GM18502 (cell line): ENCODE results near the gene MOAP1.
A peak's percentile ranks its signal among the peaks of the same experiment; 100 is the strongest.
"Not testable (repeated sequence)": the region's sequence is repeated elsewhere in the genome, so short reads cannot be mapped to it uniquely, and the experiment has no call there.

Experiments used
- ATAC-seq: cut with Tn5 transposase; IDR thresholded peaks from one replicate; pipeline ENCODE4 v1.9.1; 2021; ENCODE audit warnings: mild to moderate bottlenecking; ENCODE audit not compliant: unreplicated experiment, poor library complexity

Gene MOAP1

DNA sequence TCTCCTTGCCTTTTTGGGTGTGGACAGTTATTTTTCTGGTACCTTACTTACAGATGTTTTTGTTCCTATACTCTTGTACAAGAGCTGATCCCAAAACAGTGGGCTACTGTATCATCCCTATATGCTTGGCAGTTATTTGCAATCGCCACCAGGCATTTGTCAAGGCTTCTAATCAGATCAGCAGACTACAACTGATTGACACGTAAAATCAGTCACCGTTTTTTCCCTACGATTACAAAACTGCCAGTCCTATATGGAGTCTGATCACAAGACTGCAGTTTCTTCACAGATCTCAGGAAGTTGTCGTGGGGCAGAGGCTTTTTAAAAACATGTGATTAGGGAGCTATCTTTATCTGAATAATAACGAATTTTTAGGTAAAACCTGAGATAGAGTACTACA is 1.8 kb upstream of the MOAP1 start:
- no peak for ATAC-seq

- peak; percentile 10 for ATAC-seq
Measured at GRCh38 chr14:93185349-93185720, 638 bp upstream of the MOAP1 start.

- no peak for ATAC-seq
Measured at GRCh38 chr14:93183596-93184317, 940 bp downstream of the MOAP1 start.

- no peak for ATAC-seq
Measured at GRCh38 chr14:93175492-93175891, 9.2 kb downstream of the MOAP1 start.

- not testable (repeated sequence) for ATAC-seq
Measured at GRCh38 chr14:93174731-93175130, 10.0 kb downstream of the MOAP1 start.

DNA sequence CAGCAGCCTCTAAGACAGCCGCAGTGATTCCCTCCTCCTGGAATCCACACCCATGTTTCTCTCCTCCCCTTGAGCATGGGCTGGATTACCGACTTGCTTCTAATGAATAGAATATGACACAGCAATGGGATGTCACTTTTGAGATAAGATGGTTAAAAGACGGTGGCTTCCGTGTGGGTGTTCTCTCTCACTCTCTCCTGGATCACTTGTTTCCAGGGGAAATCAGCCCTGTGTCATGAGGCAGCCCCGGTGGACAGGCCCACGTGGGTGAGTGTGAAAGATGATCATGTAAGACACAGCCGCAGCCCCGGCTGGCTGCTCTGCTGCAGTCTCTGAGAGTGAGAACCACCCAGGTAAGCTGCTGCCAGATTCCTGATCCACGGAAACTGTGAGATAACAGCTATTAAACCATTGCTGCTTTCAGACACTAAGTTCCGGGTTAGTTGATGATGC is 10.7 kb downstream of the MOAP1 start:
- ATAC-seq = no peak

GRCh38 chr14:93171376-93171775 is 13.3 kb downstream of the MOAP1 start:
- ATAC-seq = no peak

GRCh38 chr14:93170141-93170540 is 14.6 kb downstream of the MOAP1 start:
- not testable (repeated sequence) for ATAC-seq

DNA sequence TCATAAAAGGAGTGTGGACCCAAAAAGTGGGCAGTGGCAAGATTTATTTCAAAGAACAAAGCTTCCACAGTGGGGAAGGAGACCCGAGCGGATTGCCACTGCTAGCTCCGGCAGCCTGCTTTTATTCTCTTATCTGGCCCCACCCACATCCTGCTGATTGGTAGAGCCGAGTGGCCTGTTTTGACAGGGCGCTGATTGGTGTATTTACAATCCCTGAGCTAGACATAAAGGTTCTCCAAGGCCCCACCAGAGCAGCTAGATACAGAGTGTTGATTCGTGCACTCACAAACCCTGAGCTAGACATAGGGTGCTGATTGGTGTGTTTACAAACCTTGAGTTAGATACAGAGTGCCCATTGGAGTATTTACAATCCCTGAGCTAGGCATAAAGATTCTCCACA is 15.1 kb downstream of the MOAP1 start:
- ATAC-seq = not testable (repeated sequence)

DNA sequence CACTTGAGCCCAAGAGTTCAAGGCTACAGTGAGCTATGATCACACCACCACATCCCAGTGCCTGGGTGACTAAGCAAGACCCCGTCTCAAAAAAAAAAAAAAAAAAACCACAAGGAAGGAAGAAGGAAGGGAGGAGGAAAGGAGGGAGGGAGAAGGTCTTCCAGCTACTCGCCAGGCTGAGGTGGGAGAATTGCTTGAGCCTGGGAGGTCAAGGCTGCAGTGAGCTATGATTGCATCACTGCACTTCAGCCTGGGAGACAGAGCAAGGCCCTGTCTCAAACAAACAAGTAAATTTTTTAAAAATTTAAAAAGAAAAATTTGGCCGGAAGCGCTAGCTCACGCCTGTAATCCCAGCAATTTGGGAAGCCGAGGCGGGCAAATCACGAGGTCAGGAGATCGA is 16.1 kb downstream of the MOAP1 start:
- ATAC-seq = not testable (repeated sequence)

DNA sequence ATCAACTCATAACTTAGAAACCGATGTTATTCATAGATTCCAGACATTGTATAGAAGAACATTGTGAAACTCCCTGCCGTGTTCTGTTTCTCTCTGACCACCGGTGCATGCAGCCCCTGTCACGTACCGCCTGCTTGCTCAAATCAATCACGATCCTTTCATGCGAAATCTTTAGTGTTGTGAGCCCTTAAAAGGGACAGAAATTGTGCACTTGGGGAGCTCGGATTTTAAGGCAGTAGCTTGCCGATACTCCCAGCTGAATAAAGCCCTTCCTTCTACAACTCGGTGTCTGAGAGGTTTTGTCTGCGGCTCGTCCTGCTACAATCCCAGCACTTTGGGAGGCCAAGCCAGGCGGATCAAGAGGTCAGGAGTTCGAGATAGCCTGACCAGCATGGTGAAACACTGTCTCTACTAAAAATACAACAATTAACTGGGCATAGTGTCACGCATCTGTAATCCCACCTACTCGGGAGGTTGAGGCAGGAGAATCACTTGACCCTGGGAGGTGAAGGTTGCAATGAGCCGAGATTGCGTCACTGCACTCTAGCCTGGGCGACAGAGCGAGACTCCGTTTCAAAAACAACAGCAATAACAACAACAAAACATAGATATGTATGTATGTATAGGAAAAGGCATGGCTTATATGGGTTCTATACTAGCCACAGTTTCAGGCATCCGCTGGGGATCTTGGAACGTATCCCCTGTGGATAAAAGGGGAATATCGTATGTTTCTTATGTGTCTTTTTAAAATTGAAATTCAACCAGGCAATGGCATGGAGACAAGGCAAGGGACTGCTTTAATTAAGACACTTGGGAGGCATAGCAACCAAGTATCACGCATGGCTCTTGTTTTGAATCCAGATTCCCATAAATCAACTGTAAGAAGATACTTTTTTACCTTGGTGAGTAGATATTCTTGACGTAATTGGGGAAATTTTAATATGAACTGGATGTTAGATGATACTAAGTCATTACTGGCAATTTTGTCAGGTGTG is 19.1 kb downstream of the MOAP1 start:
- ATAC-seq = not testable (repeated sequence)

GRCh38 chr14:93163564-93163963 is 21.1 kb downstream of the MOAP1 start:
- ATAC-seq = no peak

DNA sequence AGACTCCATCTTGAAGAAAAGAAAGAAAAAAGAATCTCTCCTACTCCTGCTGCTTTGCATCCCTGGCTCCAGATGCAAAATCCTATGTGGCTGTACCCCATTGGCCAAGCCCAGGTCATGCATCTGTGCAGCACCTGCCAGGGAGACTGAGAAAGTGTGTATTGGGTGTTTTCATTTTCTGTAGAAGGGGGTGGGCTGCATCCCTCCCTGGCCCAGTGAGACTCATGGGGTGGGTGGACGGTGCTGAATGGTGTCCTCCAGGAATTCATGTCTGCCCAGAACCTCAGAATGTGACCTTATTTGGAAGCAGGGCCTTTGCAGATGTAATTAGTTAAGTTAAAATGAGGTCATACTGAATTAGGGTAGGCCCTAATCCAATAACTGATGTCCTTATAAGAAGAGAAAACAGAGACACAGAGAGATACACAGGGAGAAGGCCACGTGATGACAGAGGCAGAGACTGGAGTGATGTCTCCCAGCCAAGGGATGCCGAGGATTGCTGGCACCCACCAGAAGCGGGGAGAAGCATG is 23.2 kb downstream of the MOAP1 start:
- ATAC-seq = no peak

DNA sequence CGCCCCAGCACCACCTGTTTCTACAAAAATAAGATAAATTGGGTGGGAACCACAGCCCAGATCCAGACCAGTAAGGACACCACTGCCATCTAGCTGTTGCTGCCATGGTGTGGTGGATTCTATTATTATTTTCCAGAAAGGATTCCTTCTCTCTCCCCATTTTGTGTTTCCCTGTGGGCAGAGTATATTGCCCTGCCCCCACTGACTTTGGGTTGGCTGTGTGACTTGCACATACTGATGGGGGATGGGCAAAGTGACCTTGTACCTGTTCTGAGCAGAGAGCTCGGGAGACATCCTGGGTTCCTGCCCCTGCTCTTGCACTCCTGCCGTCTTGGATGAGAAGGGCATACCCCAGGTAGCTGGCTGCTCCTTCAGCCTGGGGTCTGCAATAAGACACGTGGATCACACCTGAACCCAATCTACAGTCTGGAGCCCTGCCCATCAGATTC is 24.3 kb downstream of the MOAP1 start:
- ATAC-seq = no peak

DNA sequence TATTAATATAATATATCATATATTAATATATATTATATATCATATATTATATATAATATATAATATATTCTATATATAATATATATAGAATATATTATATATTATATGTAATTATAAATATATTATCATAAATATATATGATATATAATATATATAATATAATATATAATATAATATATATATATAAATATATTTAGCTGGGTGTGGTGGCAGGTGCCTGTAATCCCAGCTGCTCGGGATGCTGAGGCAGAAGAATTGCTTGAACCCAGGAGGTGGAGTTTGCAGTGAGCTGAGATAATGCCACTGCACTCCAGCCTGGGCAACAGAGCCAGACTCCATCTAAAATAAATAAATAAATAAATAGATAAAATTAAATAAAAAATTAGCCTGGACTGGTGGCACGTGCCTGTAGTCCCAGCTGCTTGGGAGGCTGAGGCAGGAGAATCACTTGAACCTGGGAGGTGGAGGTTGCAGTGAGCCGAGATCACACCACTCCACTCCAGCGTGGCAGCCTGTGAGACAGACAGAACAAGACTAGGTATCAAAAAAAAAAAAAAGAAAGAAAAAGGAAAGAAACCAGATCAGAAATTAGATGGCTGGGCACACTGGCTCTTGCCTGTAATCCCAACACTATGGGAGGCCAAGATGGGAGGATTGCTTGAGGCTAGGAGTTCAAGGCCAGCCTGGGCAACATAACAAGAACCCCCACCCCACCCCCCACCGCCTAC is 24.9 kb downstream of the MOAP1 start:
- ATAC-seq = not testable (repeated sequence)

DNA sequence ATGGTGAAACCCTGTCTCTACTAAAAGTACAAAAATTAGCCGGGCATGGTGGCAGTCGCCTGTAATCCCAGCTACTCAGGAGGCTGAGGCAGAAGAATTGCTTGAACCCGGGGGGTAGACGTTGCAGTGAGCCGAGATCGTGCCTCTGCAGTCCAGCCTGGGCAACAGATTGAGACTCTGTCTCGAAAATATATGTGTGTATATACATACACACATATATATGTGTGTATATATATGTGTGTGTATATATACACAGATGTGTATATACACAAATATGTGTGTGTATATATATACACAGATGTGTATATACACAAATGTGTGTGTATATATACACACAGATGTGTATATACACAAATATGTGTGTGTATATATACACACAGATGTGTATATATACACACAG is 26.3 kb downstream of the MOAP1 start:
- ATAC-seq = not testable (repeated sequence)

GRCh38 chr14:93156693-93157369 is 27.9 kb downstream of the MOAP1 start:
- ATAC-seq = no peak

GRCh38 chr14:93155667-93156066 is 29.0 kb downstream of the MOAP1 start:
- no peak for ATAC-seq

- ATAC-seq = no peak
Measured at GRCh38 chr14:93153121-93153520, 31.6 kb downstream of the MOAP1 start.
